GM23338 (cell line): ENCODE data around the gene ADAM15. TPM values are rescaled to one million over a fixed set of nuclear protein-coding genes. Genes with fewer than 3 reads are reported as not detected.
A peak's percentile ranks its signal among the peaks of the same experiment; 100 is the strongest.

Experiments
- ATAC-seq: fragments of 200-7000 bp; cut with Tn5 transposase; 3 replicates; pipeline ENCODE4 v1.9.1; 2020
- DNase-seq: peaks from one replicate; pipeline ENCODE4 v3.0.0-alpha.2; 2015; ENCODE audit warnings: low spot score
- H2AFZ ChIP-seq: fragments of 200-600 bp; sonication (generic); 2 replicates; pipeline ENCODE4 v1.8.0; 2016; ENCODE audit warnings: antibody characterized with exemption, mild to moderate bottlenecking, moderate library complexity
- H3F3A ChIP-seq: fragments of 200-600 bp; sonication (generic); replicated peaks from 2 replicates; pipeline ENCODE4 v1.8.0; 2017; ENCODE audit warnings: antibody characterized with exemption, mixed run types, low read depth
- H3K27ac ChIP-seq: fragments of 200-600 bp; sonication (generic); 2 replicates; pipeline ENCODE4 v1.6.1; 2016; ENCODE audit warnings: low read depth
- H3K27me3 ChIP-seq: fragments of 200-600 bp; sonication (generic); 2 replicates; pipeline ENCODE4 v1.8.0; 2016; ENCODE audit warnings: mild to moderate bottlenecking, mixed run types, moderate library complexity; ENCODE audit not compliant: insufficient read depth
- H3K36me3 ChIP-seq: fragments of 200-600 bp; sonication (generic); 2 replicates; pipeline ENCODE4 v1.8.0; 2016; ENCODE audit warnings: mild to moderate bottlenecking; ENCODE audit not compliant: insufficient read depth
- H3K4me1 ChIP-seq: fragments of 200-600 bp; sonication (generic); 2 replicates; pipeline ENCODE4 v1.8.0; 2016; ENCODE audit warnings: mild to moderate bottlenecking, moderate library complexity; ENCODE audit not compliant: insufficient read depth
- H3K4me2 ChIP-seq: fragments of 200-600 bp; sonication (generic); 2 replicates; pipeline ENCODE4 v1.7.1; 2017; ENCODE audit warnings: mixed run types
- H3K4me3 ChIP-seq: fragments of 200-600 bp; sonication (generic); 2 replicates; pipeline ENCODE4 v1.6.1; 2016; ENCODE audit warnings: mixed run types
- H3K79me2 ChIP-seq: fragments of 200-600 bp; sonication (generic); replicated peaks from 2 replicates; pipeline ENCODE4 v1.8.0; 2017; ENCODE audit warnings: mild to moderate bottlenecking; ENCODE audit not compliant: insufficient read depth
- H3K9me2 ChIP-seq: fragments of 200-600 bp; sonication (generic); 2 replicates; pipeline ENCODE4 v1.8.0; 2017; ENCODE audit not compliant: insufficient read depth
- H4K20me1 ChIP-seq: fragments of 200-600 bp; sonication (generic); replicated peaks from 2 replicates; pipeline ENCODE4 v1.8.0; 2017; ENCODE audit warnings: mild to moderate bottlenecking; ENCODE audit not compliant: insufficient read depth
- H3K27ac Mint-ChIP-seq: 2 replicates; pipeline ENCODE4 v1.8.0; 2020; ENCODE audit warnings: inconsistent platforms, mild to moderate bottlenecking, moderate library complexity, mixed read lengths
- H3K27me3 Mint-ChIP-seq: 3 replicates; pipeline ENCODE4 v1.8.0; 2022; ENCODE audit warnings: low read depth, mild to moderate bottlenecking, moderate library complexity, mixed read lengths, inconsistent platforms; ENCODE audit not compliant: insufficient read depth, poor library complexity
- H3K36me3 Mint-ChIP-seq: 3 replicates; pipeline ENCODE4 v1.8.0; 2021; ENCODE audit warnings: low read depth, mild to moderate bottlenecking, inconsistent platforms, moderate library complexity, mixed read lengths
- H3K4me1 Mint-ChIP-seq: 3 replicates; pipeline ENCODE4 v1.8.0; 2020; ENCODE audit warnings: mild to moderate bottlenecking, inconsistent platforms, mixed read lengths
- H3K4me3 Mint-ChIP-seq: 3 replicates; pipeline ENCODE4 v1.8.0; 2021; ENCODE audit warnings: moderate library complexity, mild to moderate bottlenecking, inconsistent platforms, mixed read lengths
- H3K9me3 Mint-ChIP-seq: 3 replicates; pipeline ENCODE4 v1.8.0; 2020; ENCODE audit warnings: moderate library complexity, mild to moderate bottlenecking, inconsistent platforms, mixed read lengths
- CREB1 ChIP-seq: fragments of 250-450 bp; sonication (Bioruptor Pico); IDR thresholded peaks from 2 replicates; pipeline ENCODE4 v1.5.0; 2020; ENCODE audit warnings: low read depth, mild to moderate bottlenecking, moderate library complexity
- ETS1 ChIP-seq: IDR thresholded peaks from 2 replicates; pipeline ENCODE4 v1.6.1; 2016; ENCODE audit warnings: antibody characterized with exemption
- EZH2 ChIP-seq: fragments of 200-600 bp; sonication (generic); IDR thresholded peaks from one replicate; pipeline ENCODE4 v1.8.0; 2017; ENCODE audit warnings: antibody characterized with exemption, mild to moderate bottlenecking, low read depth; ENCODE audit not compliant: unreplicated experiment
- EZH2phosphoT487 ChIP-seq: fragments of 200-600 bp; sonication (generic); IDR thresholded peaks from one replicate; pipeline ENCODE4 v1.8.1; 2018; ENCODE audit warnings: antibody characterized with exemption; ENCODE audit not compliant: unreplicated experiment
- JUNB ChIP-seq: IDR thresholded peaks from one replicate; pipeline ENCODE4 v1.6.1; 2016; ENCODE audit warnings: antibody characterized with exemption; ENCODE audit not compliant: unreplicated experiment
- NANOG ChIP-seq: IDR thresholded peaks from 2 replicates; pipeline ENCODE4 v1.6.1; 2016; ENCODE audit warnings: antibody characterized with exemption, borderline replicate concordance
- POLR2AphosphoS5 ChIP-seq: IDR thresholded peaks from 2 replicates; pipeline ENCODE4 v1.6.1; 2016; ENCODE audit warnings: antibody characterized with exemption, low read depth
- STAT1 ChIP-seq: IDR thresholded peaks from one replicate; pipeline ENCODE4 v1.6.1; 2016; ENCODE audit warnings: antibody characterized with exemption; ENCODE audit not compliant: unreplicated experiment
- ZNF114 ChIP-seq: fragments of 250-450 bp; sonication (Bioruptor Pico); IDR thresholded peaks from 2 replicates; pipeline ENCODE4 v1.5.0; 2020; ENCODE audit warnings: mild to moderate bottlenecking, moderate library complexity
- ZNF331 ChIP-seq: fragments of 250-450 bp; sonication (Bioruptor Pico); IDR thresholded peaks from 2 replicates; pipeline ENCODE4 v1.5.0; 2020; ENCODE audit warnings: low read depth, mild to moderate bottlenecking, moderate library complexity
- ZNF462 ChIP-seq: fragments of 250-450 bp; sonication (Bioruptor Pico); IDR thresholded peaks from 2 replicates; pipeline ENCODE4 v1.5.0; 2020; ENCODE audit warnings: mild to moderate bottlenecking, moderate library complexity
- polyA plus RNA-seq: library from polyadenylated mRNA; unstranded; fragments of >200 nt; fragmentation: Nextera tagmentation; extraction: Ambion mirVana; gene quantifications from 2 replicates; pipeline ENCODE4 v1.2.1, GENCODE V29; 2016
- total RNA-seq: library from RNA; depleted of rRNA; stranded (reverse); fragments of >200 nt; shearing (Covaris generic); gene quantifications from 2 replicates; pipeline ENCODE4 v1.2.3, GENCODE V29; 2014
- TF ChIP-seq, protein P1 (sequence below): IDR thresholded peaks from one replicate; pipeline ENCODE4 v1.6.1; 2018; ENCODE audit warnings: antibody characterized with exemption; ENCODE audit not compliant: unreplicated experiment
- TF ChIP-seq, protein P2 (sequence below), 2 experiments: fragments of 200-600 bp in 1 of 2; sonication (generic) in 1 of 2; conservative IDR thresholded peaks; 2 replicates each; pipeline versions ENCODE4 v1.5.1 to v1.6.1; 2016 to 2017; ENCODE audit warnings: antibody characterized with exemption in 2 of 2, low read depth in 2 of 2, mild to moderate bottlenecking in 2 of 2, moderate library complexity in 1 of 2

ADAM15 gene
- total and polyA plus RNA-seq, 2 experiments from 2014 or later, result 24.2 to 31.1 TPM

DNA sequence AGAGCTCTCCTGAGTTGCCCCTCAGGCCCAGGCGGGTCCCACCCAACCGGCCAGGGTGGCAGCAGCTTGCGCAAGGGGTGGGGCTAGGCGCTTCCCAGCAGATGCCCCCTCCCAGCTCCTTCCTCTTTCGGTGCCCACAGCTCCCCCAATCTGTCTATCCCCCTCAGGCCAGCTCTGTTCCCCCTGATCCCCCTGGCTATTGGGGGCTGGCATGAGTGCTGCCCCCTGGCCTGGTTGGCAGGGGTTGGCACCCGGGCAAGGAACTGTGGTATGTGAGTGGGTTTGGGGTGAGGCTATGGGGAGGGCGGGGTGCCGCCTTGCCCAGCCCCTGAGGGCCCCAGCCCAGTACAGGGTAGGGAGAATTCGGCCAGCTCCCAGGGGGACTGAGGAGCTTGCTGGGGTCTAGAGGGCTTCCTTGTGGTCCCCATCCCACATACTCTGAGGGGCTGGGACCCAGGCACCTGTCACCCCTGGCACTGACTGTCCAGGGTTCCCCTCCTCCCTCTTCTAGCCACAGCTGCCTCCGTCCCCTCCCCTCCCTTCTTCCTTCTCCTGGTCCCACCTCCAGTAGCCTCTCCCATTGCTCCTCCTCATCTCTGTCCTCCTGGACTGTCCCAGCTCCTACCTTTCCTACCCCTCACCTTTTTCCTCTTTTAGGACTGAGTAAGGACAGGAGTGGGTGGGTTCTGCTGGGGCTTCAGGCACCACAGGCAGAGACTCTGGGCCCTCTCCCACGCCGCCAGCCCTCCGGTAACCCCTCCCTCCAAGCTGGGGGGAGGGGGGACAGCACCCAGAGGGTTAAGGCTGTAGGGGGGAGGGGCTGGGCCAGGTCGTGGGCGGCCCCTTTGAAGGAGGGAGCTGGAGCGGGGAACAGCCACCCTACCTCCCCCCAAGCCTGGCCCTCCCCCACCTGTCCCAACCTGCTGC, 42.8 kb upstream of the ADAM15 start:
- Mint-ChIP-seq H3K9me3 (no peaks in the 10 kb centered on the region), H3K36me3 (peaks cover 12% of the 10 kb centered on the region), H3K4me1 (peaks cover 70% of the 10 kb centered on the region), H3K4me3 (peak overlapping the region; percentile 26; the same call in 1 of the 3 replicates), H3K27ac (no peak overlapping the region), H3K27me3 (peaks cover 19% of the 10 kb centered on the region)
- ATAC-seq, result peak; percentile 6
- H3K27me3 ChIP-seq, result no peaks in the 10 kb centered on the region
- 0 out of 2 replicates have a peak overlapping the region, but pooled peaks have one; percentile 23 for H3K4me3 ChIP-seq
- no peaks in the 10 kb centered on the region for H3K9me2 ChIP-seq
- H3K36me3 ChIP-seq, result no peaks in the 10 kb centered on the region
- peaks cover 7% of the 10 kb centered on the region for H4K20me1 ChIP-seq
- peak; percentile 56 for DNase-seq
- H3K79me2 ChIP-seq, result peaks cover 44% of the 10 kb centered on the region
- H3K27ac ChIP-seq, result no peak overlapping the region
- TF ChIP-seq CREB1 (no peak), ZNF114 (CRISPR knock-in tag) (no peak), ETS1 (no peak), ZNF462 (no peak), EZH2phosphoT487 (no peak), ZNF331 (no peak), JUNB (no peak), NANOG (no peak), POLR2AphosphoS5 (no peak), STAT1 (no peak), EZH2 (no peak)
- TF ChIP-seq, protein P1, sequence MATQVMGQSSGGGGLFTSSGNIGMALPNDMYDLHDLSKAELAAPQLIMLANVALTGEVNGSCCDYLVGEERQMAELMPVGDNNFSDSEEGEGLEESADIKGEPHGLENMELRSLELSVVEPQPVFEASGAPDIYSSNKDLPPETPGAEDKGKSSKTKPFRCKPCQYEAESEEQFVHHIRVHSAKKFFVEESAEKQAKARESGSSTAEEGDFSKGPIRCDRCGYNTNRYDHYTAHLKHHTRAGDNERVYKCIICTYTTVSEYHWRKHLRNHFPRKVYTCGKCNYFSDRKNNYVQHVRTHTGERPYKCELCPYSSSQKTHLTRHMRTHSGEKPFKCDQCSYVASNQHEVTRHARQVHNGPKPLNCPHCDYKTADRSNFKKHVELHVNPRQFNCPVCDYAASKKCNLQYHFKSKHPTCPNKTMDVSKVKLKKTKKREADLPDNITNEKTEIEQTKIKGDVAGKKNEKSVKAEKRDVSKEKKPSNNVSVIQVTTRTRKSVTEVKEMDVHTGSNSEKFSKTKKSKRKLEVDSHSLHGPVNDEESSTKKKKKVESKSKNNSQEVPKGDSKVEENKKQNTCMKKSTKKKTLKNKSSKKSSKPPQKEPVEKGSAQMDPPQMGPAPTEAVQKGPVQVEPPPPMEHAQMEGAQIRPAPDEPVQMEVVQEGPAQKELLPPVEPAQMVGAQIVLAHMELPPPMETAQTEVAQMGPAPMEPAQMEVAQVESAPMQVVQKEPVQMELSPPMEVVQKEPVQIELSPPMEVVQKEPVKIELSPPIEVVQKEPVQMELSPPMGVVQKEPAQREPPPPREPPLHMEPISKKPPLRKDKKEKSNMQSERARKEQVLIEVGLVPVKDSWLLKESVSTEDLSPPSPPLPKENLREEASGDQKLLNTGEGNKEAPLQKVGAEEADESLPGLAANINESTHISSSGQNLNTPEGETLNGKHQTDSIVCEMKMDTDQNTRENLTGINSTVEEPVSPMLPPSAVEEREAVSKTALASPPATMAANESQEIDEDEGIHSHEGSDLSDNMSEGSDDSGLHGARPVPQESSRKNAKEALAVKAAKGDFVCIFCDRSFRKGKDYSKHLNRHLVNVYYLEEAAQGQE, result no peak
- TF ChIP-seq, protein P2, sequence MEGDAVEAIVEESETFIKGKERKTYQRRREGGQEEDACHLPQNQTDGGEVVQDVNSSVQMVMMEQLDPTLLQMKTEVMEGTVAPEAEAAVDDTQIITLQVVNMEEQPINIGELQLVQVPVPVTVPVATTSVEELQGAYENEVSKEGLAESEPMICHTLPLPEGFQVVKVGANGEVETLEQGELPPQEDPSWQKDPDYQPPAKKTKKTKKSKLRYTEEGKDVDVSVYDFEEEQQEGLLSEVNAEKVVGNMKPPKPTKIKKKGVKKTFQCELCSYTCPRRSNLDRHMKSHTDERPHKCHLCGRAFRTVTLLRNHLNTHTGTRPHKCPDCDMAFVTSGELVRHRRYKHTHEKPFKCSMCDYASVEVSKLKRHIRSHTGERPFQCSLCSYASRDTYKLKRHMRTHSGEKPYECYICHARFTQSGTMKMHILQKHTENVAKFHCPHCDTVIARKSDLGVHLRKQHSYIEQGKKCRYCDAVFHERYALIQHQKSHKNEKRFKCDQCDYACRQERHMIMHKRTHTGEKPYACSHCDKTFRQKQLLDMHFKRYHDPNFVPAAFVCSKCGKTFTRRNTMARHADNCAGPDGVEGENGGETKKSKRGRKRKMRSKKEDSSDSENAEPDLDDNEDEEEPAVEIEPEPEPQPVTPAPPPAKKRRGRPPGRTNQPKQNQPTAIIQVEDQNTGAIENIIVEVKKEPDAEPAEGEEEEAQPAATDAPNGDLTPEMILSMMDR (conservative IDR thresholded peaks at IDR 0.05; ENCODE audit: low read depth in 2 of 2), result no peak
- H3K4me2 ChIP-seq, result peak overlapping the region; percentile 72
- H3K4me1 ChIP-seq, result peaks cover 51% of the 10 kb centered on the region
- H3F3A ChIP-seq, result peaks cover 6% of the 10 kb centered on the region; the same call in 1 of the 2 replicates
- no peak overlapping the region for H2AFZ ChIP-seq
